ENCODE results near the gene MRPS16. TPM values are rescaled to one million over a fixed set of nuclear protein-coding genes. Genes with fewer than 3 reads are reported as not detected.

Gene MRPS16
- total and polyA plus RNA-seq, 9 of the 15 experiments (the other 6 are each of a cell fraction or from before 2014, with no cell fraction given): 65.0 to 239 (median 146) TPM

GRCh38 chr10:73262105-73262730, 9.8 kb upstream of the MRPS16 start (continued):
- TF ChIP-seq ARID1B (IDR thresholded peaks at IDR 0.05) (peak; percentile 87), PKNOX1 (IDR thresholded peaks at IDR 0.05) (peak; percentile 84), EGR1 (conservative IDR thresholded peaks at IDR 0.05) (no peak), ATF1 (CRISPR knock-in tag; IDR thresholded peaks at IDR 0.05) (no peak), ATF1 (tag; IDR thresholded peaks at IDR 0.05) (0 out of 2 replicates have a peak, but pooled peaks have one; percentile 18), POLR2AphosphoS5 (IDR thresholded peaks at IDR 0.05; ENCODE audit: control insufficient read depth, insufficient read depth, low read depth, low read length) (no peak), MNT (conservative IDR thresholded peaks at IDR 0.05) (0 out of 4 replicates have a peak, but pooled peaks of 1 of the 2 experiments have one; percentile 23), CREB3L1 (IDR thresholded peaks at IDR 0.05; ENCODE audit: borderline replicate concordance, low read depth) (no peak), AFF4 (CRISPR knock-in tag; IDR thresholded peaks at IDR 0.05) (no peak), JUND (IDR thresholded peaks at IDR 0.05; ENCODE audit: borderline replicate concordance, low read depth, low read length) (peak; percentile 98), JUND (tag; IDR thresholded peaks at IDR 0.05; ENCODE audit: borderline replicate concordance, low read depth, low read length) (peak; percentile 93), NEUROD1 (IDR thresholded peaks at IDR 0.05; ENCODE audit: borderline replicate concordance, low read depth, low read length, partially characterized antibody) (peak; percentile 73), HDAC2 (IDR thresholded peaks at IDR 0.05) (peak; percentile 33; the same call in 1 of the 2 replicates), GATAD2B (IDR thresholded peaks at IDR 0.05; ENCODE audit: borderline replicate concordance) (peak; percentile 42; the same call in 1 of the 2 replicates), ATF6 (CRISPR knock-in tag; IDR thresholded peaks at IDR 0.05) (no peak), SMAD4 (CRISPR knock-in tag; conservative IDR thresholded peaks at IDR 0.05) (peak; percentile 80; the same call in 1 of the 2 replicates)
